NOMO-1 treated with DMSO at 0.1 percent for 48 hours (cell line): ENCODE results near the gene CYP1B1.
"Not testable (repeated sequence)": the region's sequence is repeated elsewhere in the genome, so short reads cannot be mapped to it uniquely, and the experiment has no call there.

ENCODE experiments used
- DNase-seq: peaks from one replicate; lab custom pipeline; 2025; ENCODE audit not compliant: unreplicated experiment; lab: John Stamatoyannopoulos, UW

CYP1B1 gene

DNA sequence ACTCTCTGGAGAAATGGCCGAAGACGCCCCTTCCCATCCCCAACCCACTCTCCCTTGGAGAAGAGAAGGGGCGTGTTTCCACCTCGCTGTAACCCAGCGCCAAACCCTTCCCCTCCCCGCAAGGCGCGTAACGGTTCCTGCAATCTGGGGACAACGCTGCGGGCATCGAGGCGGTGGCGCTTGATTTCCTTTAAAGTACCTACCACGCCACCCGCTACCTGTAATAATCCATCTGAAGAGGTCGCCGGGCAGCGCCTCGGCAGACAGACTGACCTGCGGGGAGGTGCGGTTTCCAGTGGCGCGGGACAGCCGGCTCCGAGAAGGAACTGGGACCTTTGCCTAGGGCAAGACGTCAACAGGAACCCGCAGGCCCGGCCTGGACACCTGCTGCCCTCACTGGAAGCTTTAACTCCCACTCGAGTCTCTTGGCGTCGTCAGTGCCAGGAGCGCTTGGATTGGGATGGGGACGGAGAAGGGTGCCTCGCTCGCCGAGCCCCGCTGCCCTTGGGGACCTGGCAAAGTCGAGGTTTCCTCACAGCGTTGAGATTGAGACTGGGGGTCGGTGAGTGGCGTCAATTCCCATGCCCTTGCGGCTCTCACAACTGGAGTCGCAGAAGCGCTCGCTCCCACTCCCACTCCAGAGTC lies at the start of gene CYP1B1:
TSS of gene CYP1B1 (minus strand) at position 645 of the 645 bp plus-strand sequence. CDS start 763 bp downstream, outside the sequence.
- DNase-seq, result no peak

DNA sequence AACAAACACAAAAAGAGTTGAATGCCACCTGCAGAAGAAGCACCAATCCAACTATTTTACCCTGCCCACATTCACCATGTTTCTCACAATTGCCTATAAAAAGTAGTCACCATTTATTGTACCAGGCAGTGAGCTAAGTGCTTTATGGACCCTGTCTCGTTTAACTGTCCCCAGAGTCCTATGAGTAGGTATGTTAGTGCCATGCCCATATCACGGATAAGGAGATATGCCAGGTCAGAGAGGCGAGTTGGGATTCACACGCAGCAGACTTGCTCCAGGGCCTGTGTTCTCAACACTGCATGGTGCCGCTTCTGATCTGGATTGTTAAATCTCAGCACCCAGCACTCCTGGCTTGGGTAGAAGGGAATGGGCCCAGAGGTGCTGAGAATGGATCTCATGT lies 49.1 kb upstream of the CYP1B1 start:
- no peak for DNase-seq

DNA sequence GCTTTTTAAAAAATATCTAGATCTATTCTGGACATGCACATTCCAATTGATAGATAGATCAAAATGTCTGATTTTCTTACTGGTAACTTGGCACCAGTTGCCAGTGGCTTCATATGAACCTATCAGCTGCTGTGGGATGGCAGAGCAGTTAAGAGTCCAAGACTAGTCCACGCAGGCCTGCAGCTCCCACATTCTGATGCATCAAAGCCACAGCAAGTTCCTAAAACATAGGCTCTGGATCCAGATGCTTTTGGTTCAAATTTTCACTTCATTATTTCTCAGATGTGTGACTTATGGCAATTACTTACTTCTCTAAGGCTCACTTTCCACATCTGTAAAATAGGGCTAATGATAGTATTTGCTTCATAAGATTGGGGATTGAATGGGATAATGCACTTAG lies 48.0 kb upstream of the CYP1B1 start:
- no peak for DNase-seq

DNA sequence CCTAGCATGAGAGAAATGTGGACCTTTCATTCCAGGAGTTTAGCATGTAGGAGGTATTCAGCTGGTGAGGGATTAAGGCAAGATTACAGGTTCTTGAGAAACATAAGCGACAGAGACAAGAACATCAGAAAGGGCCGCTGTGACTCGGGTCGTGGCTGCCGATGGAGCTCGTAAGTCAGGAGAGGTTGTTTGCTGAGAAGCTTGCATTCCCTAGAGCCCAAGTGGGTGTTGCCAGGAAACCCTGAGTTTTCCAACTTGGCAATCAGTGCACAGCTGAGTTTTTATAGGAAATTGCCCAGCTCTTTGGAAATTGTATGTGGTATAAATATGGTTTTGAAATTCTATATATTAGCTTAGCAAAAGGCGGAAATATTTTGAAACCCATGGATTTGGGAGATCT lies 46.4 kb upstream of the CYP1B1 start:
- no peak for DNase-seq

DNA sequence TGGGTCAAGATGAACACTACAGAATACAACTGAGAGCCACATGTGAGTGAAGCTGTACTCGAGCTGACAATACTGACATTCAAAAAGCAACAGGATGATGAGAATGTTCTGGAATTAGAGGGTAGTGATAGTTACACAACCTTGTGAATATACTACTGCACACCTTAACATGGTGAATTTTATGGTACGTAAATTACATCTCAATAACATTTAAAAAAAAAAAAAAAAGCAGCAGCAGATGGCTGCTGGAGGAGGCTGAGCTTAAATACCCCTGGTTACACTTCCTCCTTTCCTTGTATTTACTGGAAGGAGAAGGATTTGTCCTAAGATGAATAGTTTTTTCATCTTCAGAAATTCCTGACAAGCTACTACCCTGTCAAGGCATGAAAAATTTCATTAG lies 45.5 kb upstream of the CYP1B1 start:
- no peak for DNase-seq

DNA sequence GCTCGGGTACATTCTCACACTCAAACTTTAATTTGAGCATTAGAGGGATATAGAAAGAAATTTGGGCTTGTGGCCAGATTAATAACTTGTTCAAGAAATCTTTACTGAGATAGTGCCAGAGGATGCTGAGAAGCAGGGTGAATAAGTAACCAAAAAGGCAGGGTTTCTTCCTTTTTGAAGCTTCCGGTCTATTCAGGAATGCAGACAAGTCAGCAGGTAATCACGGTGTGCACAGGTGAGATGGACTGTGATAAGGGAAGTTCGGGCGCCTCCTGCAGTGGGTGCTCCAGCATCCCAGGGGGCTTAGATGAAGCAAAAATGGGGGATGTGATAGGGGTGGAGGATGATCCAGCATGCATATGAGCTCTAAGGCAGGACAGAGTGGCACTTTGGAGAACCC lies 44.9 kb upstream of the CYP1B1 start:
- no peak for DNase-seq

DNA sequence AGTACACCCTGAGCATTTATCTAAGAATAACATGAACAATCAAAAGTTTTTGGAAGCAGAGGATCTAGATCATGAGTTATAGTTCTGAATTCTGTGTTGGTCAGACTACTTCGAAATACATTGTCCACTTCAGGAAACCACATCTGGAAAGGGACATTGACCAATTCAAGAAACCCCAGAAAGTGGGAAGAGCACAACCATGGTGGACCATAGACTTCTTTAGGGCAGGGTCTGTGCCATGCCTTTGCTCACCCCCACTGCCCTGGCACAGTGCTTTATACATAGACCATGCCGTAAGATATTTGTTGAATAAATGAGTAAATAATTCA lies 44.3 kb upstream of the CYP1B1 start:
- no peak for DNase-seq

DNA sequence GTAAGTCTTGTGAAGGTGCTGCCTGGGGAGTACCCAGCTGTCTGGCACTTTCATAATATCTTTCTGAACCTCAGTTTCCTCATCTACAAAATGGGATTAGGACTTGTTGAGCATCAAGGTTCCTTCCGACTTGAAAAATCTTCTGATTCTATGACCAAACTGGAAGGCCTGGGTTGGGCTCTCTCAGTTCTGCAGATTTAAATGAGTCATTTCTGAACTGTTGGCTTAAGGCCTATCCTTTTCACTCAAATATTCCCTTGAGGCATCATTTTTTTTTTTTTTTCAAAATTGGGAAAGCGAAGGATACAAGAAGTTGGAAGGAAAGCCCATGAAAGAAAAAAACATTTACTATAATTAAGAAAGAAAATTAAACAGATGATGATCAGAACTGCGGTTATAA lies 40.8 kb upstream of the CYP1B1 start:
- DNase-seq, result no peak

DNA sequence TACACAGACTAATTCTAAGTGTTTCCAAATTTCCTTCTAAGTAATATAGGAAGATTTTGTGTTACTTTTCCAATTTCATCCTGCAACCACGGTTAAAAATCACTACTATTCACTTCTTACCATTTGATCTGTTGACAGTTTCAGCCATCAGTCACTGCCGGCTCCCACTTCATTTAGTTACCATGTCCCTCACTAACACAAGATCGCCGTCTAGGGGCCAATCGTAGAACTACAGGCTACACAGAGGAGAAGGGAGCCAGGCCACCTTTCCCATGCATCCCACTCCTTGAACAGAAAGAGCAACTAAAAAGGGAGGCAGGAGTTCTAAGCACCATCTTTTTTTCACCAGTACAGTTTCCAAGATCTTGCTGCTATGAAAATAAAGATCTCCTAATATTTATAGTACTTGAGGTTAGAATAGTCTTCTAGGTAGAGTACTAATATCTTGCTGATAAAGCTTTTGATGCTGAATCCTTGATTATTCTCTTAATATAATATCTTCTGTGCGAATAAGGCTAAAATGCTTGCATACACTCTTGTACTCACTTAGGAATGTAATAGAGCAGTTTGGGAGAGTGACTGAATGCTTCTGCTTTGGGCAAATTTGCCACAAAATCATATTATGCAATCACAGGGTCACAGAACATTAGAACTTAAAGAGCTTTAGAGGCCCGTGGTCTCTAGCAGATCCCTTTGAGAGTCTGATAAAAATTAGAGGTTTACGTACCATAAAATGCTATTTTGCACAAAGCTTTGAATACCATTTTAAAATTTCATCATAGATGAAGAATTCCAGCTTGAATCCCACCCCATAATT lies 39.5 kb upstream of the CYP1B1 start:
- peak; percentile 79 for DNase-seq

DNA sequence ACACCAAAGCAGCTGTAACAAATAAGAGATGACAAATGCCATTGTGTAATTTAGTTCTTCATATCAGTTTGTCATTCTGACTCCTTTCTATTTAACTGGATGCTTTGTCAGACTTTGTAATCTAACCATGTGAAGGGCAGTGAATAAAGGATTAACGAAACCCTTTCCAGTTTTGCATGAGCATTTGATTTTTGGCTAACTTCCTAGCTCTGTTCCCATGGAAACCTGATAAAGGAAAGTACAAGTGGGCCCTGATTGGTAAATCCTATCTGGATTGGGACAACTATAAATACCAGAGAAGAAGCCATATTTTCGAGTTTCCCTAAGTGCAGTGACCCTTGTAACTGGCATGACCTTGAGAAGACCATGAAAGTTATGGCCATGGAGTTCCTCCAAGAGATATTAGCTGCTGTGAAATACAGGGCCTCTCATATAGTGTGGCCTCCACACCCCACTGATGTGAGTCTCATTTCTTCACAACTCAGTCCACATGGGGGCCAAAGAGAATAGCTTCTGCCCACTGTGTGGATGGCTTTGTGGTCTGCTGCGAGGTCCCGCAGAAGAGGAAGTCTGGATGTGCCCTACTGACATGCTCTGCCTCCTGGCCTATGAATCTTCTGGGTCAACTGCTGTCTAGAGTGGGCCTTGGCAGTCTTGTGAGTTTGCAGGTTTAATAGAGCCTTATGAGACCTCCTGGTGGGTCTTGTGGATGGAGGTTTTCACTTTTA lies 38.2 kb upstream of the CYP1B1 start:
- DNase-seq, result peak; percentile 83

DNA sequence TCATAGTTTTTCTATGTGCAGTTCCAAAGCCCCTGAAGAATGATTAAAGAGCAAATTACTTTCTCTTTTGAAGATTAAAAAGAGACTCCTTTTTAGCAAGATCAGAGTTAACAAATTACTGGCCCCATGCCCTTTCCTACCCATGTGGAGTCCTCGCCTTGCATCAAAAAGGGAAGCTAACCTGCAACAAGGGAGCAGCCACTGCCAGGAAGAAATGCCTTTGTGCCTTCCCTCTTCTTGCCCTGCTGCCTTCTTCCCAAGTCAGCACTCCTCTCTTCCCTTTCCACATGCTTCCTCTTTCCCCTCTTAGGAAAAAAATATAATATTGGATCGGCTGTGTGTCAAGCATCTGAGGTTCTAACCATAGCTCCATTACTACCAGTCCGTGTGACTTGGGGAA lies 37.1 kb upstream of the CYP1B1 start:
- no peak for DNase-seq

DNA sequence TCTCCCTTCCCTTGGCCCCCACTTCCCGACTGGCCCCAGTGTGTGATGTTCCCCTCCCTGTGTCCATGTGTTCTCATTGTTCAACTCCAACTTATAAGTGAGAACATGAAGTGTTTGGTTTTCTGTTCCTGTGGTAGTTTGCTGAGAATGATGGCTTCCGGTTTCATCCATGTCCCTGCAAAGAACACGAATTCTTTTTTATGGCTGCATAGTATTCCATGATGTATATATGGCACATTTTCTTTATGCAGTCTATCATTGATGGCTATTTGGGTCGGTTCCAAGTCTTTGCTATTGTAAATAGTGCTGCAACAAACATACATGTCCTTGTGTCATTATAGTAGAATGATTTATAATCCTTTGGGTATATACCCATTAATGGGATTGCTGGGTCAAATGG lies 35.4 kb upstream of the CYP1B1 start:
- not testable (repeated sequence) for DNase-seq

DNA sequence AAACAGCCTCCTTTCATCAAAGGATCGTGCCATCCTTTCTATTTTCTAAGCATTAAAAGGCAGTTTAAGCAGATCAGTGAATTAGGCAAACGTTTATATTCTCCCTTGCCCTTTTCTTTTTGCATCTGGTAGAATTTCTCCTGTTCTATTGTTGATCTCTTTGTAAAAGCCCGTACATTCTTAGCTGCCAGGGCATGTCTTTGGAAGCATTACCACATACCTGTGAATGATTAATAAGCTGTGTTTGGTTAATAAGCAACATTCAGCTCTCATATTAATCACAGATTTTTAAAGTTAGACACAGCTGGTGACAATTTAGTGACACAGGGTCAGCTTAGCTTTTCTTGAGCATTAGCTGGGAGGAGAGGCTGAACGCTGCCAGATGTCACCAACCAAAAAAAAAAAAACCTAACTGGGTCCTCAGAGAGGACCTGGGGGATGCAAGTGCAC lies 33.8 kb upstream of the CYP1B1 start:
- no peak for DNase-seq

DNA sequence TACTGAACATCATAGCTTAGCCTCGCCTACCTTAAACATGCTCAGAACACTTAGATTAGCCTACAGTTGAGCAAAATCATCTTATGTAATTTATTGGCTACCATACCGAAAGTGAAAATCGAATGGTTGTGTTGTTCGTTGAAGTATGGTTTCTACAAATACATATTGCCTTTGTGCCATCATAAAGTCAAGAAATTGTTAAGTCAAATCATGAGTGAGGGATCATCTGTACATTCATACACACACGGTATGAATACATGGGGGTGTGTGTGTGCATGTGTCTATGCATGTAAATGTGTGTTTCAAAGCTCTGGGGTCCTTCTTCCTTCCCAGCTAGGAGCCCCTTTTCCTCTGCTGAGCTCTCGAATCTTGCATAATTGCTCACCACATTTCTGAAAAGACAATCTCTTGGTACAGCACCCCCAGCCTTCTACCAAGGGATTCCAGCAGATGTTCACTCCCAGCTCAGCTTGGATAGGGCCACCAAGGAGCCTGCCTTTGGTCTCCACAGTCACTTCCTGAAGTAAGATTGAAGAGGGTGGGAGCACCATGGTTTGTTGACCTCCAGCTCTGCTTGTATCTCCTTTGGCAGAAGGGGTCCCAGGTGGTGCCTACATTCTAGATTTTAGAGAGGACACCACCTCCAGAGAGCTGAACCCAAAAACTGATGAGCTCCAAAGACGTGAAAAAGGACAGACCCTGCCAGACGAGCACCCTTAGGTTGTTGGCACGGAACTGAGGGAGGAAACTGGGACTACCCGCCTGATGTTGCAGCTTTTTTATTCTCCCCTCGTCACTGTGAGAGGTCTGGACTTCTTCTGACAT lies 33.2 kb upstream of the CYP1B1 start:
- DNase-seq, result no peak

DNA sequence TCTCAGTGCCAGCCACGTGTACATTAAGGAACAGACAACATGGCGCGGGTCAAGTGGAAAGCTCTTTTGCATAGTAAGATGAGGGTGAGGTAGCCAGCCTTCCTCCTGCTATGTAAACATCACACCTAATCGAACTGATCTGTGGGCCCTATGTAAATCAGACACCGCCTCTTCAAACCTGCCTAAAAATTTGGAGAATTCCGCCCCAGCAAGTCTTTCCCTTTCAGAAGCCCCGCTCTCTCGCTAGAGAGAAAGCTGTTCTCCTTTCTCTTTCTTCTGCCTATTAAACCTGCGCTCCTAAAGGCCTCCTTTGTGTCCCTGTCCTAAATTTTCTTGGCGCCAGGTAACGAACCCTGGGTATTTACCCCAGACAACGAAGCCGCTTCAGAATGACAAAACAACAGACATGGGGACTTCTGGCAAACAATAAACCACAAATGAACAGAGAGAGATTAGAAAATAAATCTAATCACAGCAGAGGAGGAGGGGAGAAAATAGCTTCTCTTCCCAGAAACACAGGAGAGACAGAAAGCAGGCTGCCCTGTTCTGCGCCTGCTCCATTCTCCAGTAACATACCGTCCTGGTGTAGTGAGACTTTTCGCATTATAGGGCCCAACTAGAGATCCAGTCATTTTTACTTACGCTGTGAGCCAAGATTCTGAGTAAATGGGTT lies 31.9 kb upstream of the CYP1B1 start:
- DNase-seq, result no peak

DNA sequence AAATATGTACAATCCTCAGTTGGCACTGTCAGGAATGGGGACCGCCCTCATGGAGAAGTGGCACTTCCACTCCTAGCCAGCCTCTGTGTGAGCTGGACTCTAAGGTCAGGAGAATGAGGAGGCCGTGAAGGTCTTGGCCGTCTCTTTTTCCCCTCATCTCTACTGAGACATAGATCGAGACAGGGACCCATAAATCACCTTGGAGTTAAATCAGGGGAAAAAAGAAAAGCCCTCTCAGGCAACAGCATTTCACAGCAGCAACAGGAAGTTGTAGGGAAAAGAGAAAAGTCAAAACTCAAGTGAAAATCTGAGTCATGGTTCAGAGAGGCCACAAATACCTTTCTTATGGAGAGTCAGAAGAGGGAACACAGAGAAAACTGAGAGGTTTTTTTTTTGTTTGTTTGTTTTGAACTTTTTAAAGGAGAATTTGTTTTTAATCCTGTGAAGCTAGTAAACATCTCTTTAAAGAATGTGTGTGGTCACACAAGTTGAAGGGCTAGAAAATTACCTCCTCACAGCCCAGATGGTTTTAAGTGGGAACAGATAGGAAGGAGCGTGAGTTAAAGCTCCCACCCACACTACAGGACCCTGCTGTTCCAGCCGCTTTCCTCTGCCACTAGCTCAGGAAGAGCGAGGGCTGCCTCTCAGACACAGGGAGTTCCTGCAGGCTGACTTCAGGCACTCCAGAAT lies 30.6 kb upstream of the CYP1B1 start:
- DNase-seq, result peak; percentile 61

DNA sequence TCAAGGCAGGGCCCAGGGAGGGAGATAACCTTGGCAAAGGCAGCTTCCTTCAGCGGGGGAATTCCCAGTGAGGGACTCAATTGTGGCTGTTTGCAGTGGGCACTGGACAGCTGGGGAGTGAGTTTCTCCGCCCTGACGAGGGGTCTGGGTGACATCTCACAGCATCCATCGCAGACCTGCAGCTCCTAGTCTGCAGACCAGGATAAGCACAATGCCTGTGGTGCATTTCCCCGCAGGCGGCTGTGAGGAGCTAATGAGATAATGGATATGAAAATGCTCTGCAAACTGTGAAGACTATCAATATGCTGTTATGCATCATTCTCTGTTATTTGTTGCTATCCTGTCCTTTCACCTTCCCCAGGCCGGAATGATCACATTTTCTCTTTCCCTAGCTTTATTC lies 30.0 kb upstream of the CYP1B1 start:
- DNase-seq, result no peak

DNA sequence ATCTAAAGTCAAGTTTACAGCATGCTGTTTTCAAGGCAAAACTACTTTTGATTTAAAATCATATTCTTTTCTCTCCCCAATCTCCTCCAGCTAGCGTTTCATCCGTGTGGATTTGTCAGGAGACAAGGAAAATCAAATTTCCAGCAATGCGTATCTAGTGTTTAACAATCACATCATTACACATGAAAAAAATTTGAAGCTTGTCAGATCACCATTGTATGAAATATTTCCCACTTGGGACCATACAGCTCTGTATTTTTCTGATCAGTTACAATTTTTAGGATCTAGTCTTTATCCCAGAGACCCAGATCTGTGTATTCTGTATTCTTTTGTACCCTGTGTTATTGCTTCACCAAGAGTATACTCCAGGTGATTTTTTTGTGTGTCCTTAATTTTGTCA lies 28.6 kb upstream of the CYP1B1 start:
- no peak for DNase-seq

DNA sequence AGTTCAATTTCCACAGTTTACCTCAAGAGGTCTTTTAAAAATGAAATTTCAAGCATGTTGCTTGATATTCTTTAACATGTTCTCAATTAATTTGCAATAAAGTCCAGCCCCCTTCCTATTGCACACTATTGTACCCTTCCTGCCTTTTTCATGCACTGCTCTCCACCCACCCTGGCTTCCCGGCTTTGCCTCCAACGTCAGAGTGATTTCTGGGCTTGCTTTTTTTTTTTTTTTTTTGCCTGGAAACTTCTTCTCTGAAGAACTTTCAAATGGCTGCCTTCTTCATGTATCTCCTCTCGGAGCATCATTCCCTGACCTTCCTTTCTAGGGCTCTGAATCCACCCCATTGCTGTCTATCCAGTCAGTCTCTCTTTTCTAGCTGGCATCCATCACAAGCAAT lies 24.4 kb upstream of the CYP1B1 start:
- DNase-seq, result no peak
